GM19452 (cell line): ENCODE measurements around the gene CLCN5.

ENCODE experiments used
- ATAC-seq: cut with Tn5 transposase; IDR thresholded peaks from one replicate; pipeline ENCODE4 v1.9.1; 2021; ENCODE audit not compliant: unreplicated experiment

Gene CLCN5

DNA sequence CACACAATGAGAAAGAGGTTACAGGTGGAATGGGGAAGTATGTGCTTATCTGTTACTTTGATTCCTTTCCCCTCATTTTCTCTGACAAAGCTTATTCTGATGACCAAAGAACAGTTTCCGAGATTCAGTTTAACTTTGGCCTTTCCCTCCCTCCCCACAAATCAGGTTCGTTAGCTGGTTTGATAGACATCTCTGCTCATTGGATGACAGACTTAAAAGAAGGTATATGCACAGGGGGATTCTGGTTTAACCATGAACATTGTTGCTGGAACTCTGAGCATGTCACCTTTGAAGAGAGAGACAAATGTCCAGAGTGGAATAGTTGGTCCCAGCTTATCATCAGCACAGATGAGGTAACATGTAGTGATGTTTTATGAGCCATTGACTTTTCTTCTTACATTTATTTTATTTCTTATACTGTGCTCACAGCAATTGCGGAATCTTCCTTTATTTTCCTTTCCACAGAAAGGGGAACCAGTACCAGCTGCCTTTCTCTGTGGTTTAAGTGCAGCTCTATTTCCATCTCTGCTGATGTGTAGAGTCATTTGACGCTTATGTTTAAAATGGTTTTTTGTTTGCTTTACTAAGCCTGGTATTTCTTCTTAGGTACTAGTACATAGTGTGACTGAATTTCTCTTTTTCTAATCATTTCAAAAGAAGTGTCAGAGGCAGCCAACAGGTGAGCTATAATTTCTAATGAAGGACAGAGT, 153.4 kb downstream of the CLCN5 start:
- ATAC-seq = no peak

DNA sequence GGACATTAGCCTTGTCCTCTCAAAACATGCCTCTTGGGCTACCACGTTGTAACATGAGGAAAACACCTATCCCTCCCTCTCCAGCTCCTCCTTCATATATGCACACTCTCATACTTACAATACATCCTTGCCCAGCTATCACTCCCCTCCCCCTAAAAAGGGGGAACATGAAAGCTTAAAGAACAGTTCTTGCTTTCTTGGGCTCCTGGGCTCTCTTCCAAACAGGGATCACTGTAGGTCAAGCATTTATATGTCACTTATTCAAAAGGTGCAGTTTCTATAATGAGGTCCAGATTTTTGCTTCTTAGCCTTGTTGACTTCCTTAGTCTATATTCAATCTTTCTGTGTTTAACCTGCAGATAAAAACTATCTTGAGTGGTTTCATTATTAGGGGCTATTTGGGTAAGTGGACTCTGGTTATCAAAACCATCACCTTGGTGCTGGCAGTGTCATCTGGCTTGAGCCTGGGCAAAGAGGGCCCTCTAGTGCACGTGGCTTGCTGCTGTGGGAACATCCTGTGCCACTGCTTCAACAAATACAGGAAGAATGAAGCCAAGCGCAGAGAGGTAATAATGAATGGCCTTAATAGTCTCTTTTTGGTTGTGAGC, 159.0 kb downstream of the CLCN5 start:
- ATAC-seq = no peak

- ATAC-seq = no peak
Measured at GRCh38 chrX:50082741-50083140, 160.3 kb downstream of the CLCN5 start.

DNA sequence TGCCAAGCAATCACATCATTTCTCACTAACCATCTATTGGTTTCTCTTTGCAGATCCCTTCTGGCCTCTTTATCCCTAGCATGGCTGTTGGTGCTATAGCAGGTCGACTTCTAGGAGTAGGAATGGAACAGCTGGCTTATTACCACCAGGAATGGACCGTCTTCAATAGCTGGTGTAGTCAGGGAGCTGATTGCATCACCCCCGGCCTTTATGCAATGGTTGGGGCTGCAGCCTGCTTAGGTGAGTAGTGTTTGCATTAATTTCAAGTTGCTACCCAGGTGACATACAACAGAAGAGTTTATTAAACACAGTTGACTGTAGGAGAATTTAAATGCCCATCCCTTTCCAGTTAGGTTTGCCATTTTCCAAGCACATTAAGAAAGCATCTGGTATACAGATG, 166.2 kb downstream of the CLCN5 start:
- no peak for ATAC-seq

DNA sequence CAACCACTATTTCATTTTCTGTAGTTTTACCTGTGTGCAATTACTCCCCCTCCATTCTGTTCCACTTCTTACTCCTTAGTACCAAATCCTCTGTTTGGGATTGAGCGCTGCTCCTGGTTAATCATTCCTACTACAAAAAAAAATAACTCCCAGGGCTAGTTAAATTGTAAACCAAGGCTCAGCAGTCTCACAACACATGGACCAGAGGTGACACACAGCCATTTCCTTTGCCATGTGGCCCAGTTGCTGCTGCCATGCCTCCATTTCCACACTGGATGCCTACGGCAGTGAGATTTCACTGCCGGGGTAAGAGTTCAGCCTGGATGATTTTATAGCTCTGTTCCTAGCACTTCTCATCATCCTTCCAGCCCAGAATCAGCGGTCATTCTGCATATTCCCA, 171.2 kb downstream of the CLCN5 start:
- ATAC-seq = no peak

DNA sequence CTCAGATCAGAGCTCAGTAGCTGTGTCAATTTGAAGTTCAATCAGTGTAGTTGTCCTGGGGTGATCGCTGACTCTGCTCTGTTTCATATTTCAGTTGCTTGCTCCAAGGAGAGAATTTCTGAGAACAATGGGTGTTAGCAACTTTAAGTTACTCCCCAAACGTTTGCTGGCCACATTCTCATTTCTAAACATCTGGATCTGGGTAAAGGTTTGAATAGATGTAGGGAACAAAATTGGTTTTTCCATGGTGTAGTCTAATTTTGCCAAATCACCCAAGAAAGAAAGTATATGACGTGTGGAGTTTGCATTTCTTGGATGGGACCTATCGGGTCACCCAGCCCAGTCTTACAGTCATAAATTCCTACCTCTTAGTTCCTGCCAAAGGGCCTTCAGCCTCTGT, 174.7 kb downstream of the CLCN5 start:
- no peak for ATAC-seq

GRCh38 chrX:50098241-50098640, 175.8 kb downstream of the CLCN5 start:
- ATAC-seq = no peak

- ATAC-seq = no peak
Measured at GRCh38 chrX:50098749-50099148, 176.4 kb downstream of the CLCN5 start.

DNA sequence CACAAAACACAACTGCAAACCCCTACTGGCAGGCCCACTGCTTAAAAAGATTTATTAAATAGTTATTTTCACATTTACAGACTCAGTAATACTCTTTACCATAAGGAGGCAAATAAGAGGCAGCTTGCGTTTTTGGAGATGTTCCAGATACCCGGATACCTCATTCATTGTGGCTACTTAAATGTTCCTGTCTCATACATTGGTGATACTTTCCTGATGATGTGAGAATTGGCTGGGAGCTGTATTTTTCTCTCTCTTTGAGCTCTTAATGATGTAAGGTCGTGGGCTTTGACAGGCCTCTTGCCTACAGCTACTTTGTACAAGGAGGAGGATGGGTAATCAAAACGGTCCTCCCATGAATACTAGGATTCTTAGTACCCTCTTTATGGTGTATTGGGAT, 176.9 kb downstream of the CLCN5 start:
- no peak for ATAC-seq

- no peak for ATAC-seq
Measured at GRCh38 chrX:50100188-50100587, 177.8 kb downstream of the CLCN5 start.

DNA sequence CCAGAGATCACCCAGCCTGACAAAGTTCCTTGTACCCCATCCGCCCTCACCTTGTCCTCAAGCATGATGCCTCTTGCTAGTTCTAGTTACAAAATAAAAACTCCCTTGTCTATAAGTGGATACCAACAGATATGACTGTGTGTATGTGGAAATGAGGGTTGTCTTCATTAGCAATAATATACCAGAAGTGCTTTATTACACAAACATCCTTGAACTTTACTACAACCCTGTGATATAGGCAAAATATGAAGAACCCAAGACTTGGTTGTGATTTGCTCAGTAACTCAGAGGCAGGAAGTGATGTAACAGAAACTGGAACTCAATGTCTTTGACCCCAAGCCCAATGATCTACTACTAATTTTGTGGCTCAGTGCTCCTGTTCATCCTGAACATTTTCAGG, 180.8 kb downstream of the CLCN5 start:
- ATAC-seq = no peak

DNA sequence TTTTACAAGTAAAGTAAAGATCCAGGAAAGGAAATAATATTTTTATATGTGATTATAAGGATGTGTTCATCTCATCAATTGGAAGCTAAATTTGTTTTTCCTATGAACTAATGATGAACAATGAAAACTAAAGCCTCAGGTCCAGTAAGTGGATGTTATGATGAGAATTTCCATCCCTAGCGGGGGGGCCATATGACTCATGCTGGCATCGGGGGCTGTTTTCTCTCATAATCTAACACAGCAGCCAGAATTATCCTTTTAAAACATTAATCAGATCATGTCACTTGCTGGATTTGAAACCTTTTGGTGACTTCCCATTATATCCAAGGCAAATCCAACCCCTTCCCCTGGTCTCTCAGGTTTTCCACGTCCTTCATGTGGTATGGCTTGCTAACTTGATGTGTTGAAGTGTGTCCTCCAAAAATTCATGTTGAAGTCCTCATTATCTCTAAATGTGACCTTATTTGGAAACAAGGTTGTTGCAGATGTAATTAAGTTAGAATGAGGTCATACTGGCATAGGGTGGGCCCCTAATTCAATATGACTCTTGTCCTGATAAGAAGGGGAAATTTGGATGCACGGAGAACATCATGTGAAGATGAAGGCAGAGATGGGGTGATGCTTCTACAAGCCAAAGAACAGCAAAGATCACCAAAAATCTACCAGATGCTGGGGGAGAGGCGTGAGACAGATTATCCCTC, 181.6 kb downstream of the CLCN5 start:
- no peak for ATAC-seq

DNA sequence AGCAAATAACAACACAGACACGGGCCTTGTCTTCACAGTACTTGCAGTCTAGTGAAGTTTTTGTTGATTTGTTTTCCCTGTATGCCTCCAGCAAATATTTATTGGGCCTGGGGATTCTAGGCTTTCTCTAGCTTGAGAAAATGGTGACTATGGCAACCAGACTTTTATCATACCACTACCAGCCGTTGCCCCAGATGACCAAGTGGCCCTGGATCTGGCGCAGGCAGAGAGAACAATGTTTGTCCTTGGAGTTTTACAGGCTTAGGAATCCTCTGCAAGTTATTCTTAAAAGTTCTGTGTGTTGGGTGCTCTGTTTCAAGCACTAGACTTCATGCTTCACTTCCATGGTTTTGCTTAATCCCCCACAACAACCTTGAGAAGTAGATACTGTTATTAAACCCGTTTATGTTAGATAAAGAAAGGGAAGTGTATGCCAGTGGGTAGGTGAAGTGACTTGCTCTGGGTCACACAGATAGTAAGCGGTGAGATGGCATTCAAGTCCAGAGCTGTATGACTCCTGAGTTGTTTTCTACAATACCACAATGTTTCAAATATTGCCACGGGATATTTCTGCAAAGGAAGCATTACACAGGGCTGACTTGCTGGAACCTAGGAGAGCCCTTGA, 183.8 kb downstream of the CLCN5 start:
- no peak for ATAC-seq

DNA sequence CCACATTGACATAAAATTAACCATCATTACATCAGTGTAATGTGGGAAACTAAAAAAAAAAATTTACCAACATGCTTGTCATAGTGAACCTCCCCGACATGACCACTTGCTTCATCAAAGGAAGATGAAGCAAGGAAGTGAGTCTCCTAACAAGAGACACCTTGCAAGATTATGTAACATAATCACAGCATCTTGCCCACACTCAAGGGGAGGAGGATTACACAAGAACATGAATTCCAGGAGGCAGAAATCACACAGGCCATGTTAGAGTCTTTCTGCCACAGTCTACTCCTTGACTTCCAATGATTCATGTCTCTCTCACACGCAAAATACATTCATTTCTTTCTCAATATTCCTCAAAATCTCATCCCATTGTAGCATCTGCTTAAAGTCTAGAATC, 185.1 kb downstream of the CLCN5 start:
- ATAC-seq = no peak

DNA sequence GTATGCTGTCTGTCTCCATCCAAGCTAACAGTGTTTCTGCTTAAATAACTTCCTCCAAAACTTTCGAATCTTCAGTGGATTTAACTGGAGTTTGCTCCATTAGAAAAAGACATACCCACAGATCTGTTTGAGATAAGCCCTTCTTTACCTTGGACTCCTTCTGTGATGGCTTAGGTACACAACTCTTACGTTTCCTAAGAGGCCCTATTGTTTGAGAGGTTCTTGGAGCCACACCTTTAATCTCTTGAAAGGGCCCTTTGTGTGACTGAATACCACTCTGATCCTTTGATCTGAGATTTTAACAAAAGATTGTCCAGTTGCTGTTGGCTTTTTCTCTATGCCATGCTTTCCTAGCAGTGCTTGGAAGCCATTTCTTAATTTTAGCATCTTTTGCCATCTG, 185.9 kb downstream of the CLCN5 start:
- no peak for ATAC-seq

- ATAC-seq = no peak
Measured at GRCh38 chrX:50111742-50112141, 189.3 kb downstream of the CLCN5 start.

DNA sequence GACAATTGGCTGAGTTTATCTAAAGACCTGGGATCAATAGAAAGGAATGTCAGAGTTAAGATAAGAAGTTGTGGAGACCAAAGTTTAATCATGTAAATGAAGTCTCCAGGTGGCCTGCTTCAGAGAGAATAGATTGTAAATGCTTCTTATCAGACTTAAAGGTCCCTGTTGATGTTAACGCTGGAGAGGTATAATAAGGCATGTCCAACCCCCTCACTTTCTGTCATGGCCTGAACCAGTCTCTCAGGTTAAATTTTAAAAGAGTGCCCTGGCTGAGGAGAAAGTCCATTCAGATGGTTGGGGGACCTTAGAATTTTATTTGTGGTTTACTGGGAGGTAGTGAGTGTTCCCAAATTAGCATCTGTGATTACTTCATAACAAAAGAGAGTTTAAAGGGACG, 191.7 kb downstream of the CLCN5 start:
- ATAC-seq = no peak

GRCh38 chrX:50115973-50116372, 193.6 kb downstream of the CLCN5 start:
- no peak for ATAC-seq

- ATAC-seq = no peak
Measured at GRCh38 chrX:50117476-50117875, 195.1 kb downstream of the CLCN5 start.

DNA sequence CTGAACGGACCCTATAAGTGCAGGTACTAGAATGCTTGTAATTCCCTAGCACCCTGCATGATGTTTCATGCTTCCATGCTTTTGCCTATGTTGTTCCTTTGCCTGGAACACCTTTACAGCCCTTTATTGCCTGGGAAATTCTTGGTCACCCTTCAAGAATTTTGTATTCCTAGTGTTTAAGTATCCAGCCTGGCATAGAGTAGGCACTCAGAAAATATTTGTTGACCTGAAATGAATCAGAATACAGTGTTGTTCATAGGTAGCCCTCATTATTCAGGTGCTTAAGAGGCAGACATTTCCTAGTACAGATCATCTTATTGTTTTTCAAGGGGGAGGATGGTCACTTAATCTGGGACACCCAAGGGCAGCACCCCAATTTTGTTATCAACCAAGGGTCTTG, 203.1 kb downstream of the CLCN5 start:
- no peak for ATAC-seq

DNA sequence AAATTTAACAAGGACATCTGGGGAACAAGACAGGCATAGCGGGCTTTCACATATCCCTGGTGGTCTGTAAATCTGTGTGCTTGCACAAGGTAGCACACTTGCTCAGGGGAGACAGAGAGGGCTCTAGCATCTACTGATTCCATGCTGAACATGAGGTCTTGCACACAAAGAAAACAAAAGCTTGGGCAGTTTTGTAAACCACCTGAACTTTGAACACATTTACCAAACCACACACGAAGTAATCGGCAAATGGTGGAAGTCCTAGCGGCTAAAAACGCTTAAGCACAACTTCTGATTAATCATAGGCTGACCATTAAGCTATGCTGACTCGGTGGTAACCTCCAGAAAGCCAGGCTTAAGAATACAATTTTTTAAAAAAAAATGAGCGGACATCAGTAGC, 225.6 kb downstream of the CLCN5 start:
- ATAC-seq = no peak
